K562 (cell line): ENCODE data around the gene ZMIZ1. TPM values are rescaled to one million over a fixed set of nuclear protein-coding genes. Genes with fewer than 3 reads are reported as not detected.

Experiments used
- DPF2 ChIP-seq: fragments of 450-650 bp; IDR thresholded peaks from 2 replicates; pipeline ENCODE4 v1.6.1; 2016
- E2F5 ChIP-seq: sonication (generic); formaldehyde crosslinking; IDR thresholded peaks from 2 replicates; pipeline ENCODE4 v1.8.0; 2022; ENCODE audit warnings: mild to moderate bottlenecking, missing genetic modification reagents
- HNRNPH1 ChIP-seq: fragments of 200-400 bp; formaldehyde crosslinking; optimal IDR thresholded peaks from 2 replicates; pipeline ENCODE3; 2017; ENCODE audit warnings: low read depth, mild to moderate bottlenecking, low read length, moderate library complexity
- KDM1A ChIP-seq, 2 experiments: fragments of 450-650 bp; IDR thresholded peaks; 2 replicates each; pipeline ENCODE4 v1.6.1; 2016; ENCODE audit warnings: mild to moderate bottlenecking in 2 of 2
- L3MBTL2 ChIP-seq: fragments of 450-650 bp; IDR thresholded peaks from 2 replicates; pipeline ENCODE4 v1.6.1; 2016; ENCODE audit warnings: mild to moderate bottlenecking, moderate library complexity
- SNRNP70 ChIP-seq: fragments of 200-400 bp; formaldehyde crosslinking; optimal IDR thresholded peaks from 2 replicates; pipeline ENCODE3; 2017; ENCODE audit warnings: low read depth, low read length
- USF2 ChIP-seq: sonication (generic); formaldehyde crosslinking; IDR thresholded peaks from 2 replicates; pipeline ENCODE4 v1.5.0; 2020; ENCODE audit warnings: missing genetic modification reagents
- ZBTB9 ChIP-seq: fragments of 450-650 bp; formaldehyde crosslinking; IDR thresholded peaks from 2 replicates; pipeline ENCODE4 v1.4.0; 2020; ENCODE audit warnings: mild to moderate bottlenecking, moderate library complexity
- ZKSCAN1 ChIP-seq: fragments of 150-350 bp; IDR thresholded peaks from 2 replicates; pipeline ENCODE4 v1.6.1; 2016; ENCODE audit warnings: low read depth, low read length
- ZNF449 ChIP-seq: fragments of 250-450 bp; sonication (Bioruptor Pico); IDR thresholded peaks from 2 replicates; pipeline ENCODE4 v1.8.0; 2022; ENCODE audit warnings: moderate library complexity, mild to moderate bottlenecking, inconsistent platforms
- polyA plus RNA-seq, 8 experiments: library from polyadenylated mRNA; depleted of rRNA in 4 of 8; stranded (reverse) in 5 of 8; unstranded in 3 of 8; fragments of >200 nt; fragmentation: Nextera tagmentation in 2 of 8; fragmentation: Illumina TruSeq in 1 of 8; extraction: Ambion mirVana in 2 of 8; extraction: Trizol in 1 of 8; gene quantifications; 2 replicates each; pipeline versions ENCODE4 v1.2.1 to v1.2.3, GENCODE V29; 2011 to 2014; ENCODE audit warnings: inconsistent platforms in 1 of 8, missing spikeins in 1 of 8
- total RNA-seq, 7 experiments: library from RNA; depleted of rRNA in 6 of 7; stranded (reverse); fragments of >200 nt in 6 of 7; fragmentation: Illumina TruSeq in 2 of 7; extraction: Trizol in 2 of 7; gene quantifications; 2 replicates each; pipeline versions ENCODE4 v1.2.1 to v1.2.3, GENCODE V29; 2011 to 2021; ENCODE audit warnings: low replicate concordance in 1 of 7

ZMIZ1 gene
- total and polyA plus RNA-seq, 9 of the 15 experiments (the other 6 are each of a cell fraction or from before 2014, with no cell fraction given), result 1.0 to 37.3 (median 4.3) TPM

- TF ChIP-seq E2F5, result peak; percentile 56; the same call in 1 of the 2 replicates
- TF ChIP-seq ZNF449 (CRISPR knock-in tag), result peak; percentile 13; the same call in 1 of the 2 replicates
- TF ChIP-seq USF2, result peak; percentile 12; the same call in 1 of the 2 replicates
- peak; percentile 67 for TF ChIP-seq L3MBTL2
- peak; percentile 80; the same call in 1 of the 2 replicates for TF ChIP-seq ZKSCAN1
- TF ChIP-seq ZBTB9 (CRISPR knock-in tag), result 0 out of 2 replicates have a peak, but pooled peaks have one; percentile 10
- TF ChIP-seq KDM1A (IDR thresholded peaks at IDR 0.05), result 0 out of 4 replicates have a peak, but pooled peaks of 1 of the 2 experiments have one; percentile 10
- TF ChIP-seq DPF2, result 0 out of 2 replicates have a peak, but pooled peaks have one; percentile 27
- no peak for TF ChIP-seq SNRNP70
- TF ChIP-seq HNRNPH1, result no peak
- TF ChIP-seq, all 486 proteins: peak for 23
These were observed 23.6 kb downstream of the ZMIZ1 start (continued) for GRCh38 chr10:79092292-79092896.
